ENCODE results near the gene HSP90AA1. TPM values are rescaled to one million over a fixed set of nuclear protein-coding genes. Genes with fewer than 3 reads are reported as not detected.

Gene HSP90AA1
- total RNA-seq, 1 donor from 2014 or later: 691 TPM

GRCh38 chr14:102040153-102040552 is 46.7 kb downstream of the HSP90AA1 start:
- H3K27me3 ChIP-seq (ENCODE audit: control insufficient read depth, insufficient read depth, low read length): no peaks in the 10 kb centered on the region
- peaks cover 2% of the 10 kb centered on the region for H3K36me3 ChIP-seq (ENCODE audit: control insufficient read depth, insufficient read depth, low read length)
- TF ChIP-seq CTCF (IDR thresholded peaks at IDR 0.05; ENCODE audit: insufficient read depth, low read length, poor library complexity, severe bottlenecking): no peak
- no peak for DNase-seq (ENCODE audit: low read depth)
- H3K4me3 ChIP-seq (ENCODE audit: low read depth, low read length): no peak overlapping the region

GRCh38 chr14:102039157-102039556 is 47.7 kb downstream of the HSP90AA1 start:
- Histone ChIP-seq H3K36me3 (ENCODE audit: control insufficient read depth, insufficient read depth, low read length) (no peaks in the 10 kb centered on the region), H3K4me3 (ENCODE audit: low read depth, low read length) (no peak overlapping the region), H3K27me3 (ENCODE audit: control insufficient read depth, insufficient read depth, low read length) (no peaks in the 10 kb centered on the region)
- TF ChIP-seq CTCF (IDR thresholded peaks at IDR 0.05; ENCODE audit: insufficient read depth, low read length, poor library complexity, severe bottlenecking): no peak
- DNase-seq (ENCODE audit: low read depth): no peak

GRCh38 chr14:102037686-102038085 is 49.2 kb downstream of the HSP90AA1 start:
- H3K36me3 ChIP-seq (ENCODE audit: control insufficient read depth, insufficient read depth, low read length): peaks cover 2% of the 10 kb centered on the region
- TF ChIP-seq CTCF (IDR thresholded peaks at IDR 0.05; ENCODE audit: insufficient read depth, low read length, poor library complexity, severe bottlenecking): no peak
- no peak overlapping the region for H3K4me3 ChIP-seq (ENCODE audit: low read depth, low read length)

GRCh38 chr14:102035914-102036313 is 50.9 kb downstream of the HSP90AA1 start:
- Histone ChIP-seq H3K4me3 (ENCODE audit: low read depth, low read length) (no peak overlapping the region), H3K36me3 (ENCODE audit: control insufficient read depth, insufficient read depth, low read length) (peaks cover 6% of the 10 kb centered on the region), H3K27me3 (ENCODE audit: control insufficient read depth, insufficient read depth, low read length) (no peaks in the 10 kb centered on the region)
- no peak for TF ChIP-seq CTCF (IDR thresholded peaks at IDR 0.05; ENCODE audit: insufficient read depth, low read length, poor library complexity, severe bottlenecking)
- no peak for DNase-seq (ENCODE audit: low read depth)

More at GRCh38 chr14:102037686-102038085, 49.2 kb downstream of the HSP90AA1 start:
- DNase-seq (ENCODE audit: low read depth): no peak
- H3K27me3 ChIP-seq (ENCODE audit: control insufficient read depth, insufficient read depth, low read length): no peaks in the 10 kb centered on the region

- peaks cover 6% of the 10 kb centered on the region for H3K36me3 ChIP-seq (ENCODE audit: control insufficient read depth, insufficient read depth, low read length)
- no peak for TF ChIP-seq CTCF (IDR thresholded peaks at IDR 0.05; ENCODE audit: insufficient read depth, low read length, poor library complexity, severe bottlenecking)
- no peaks in the 10 kb centered on the region for H3K27me3 ChIP-seq (ENCODE audit: control insufficient read depth, insufficient read depth, low read length)
- H3K4me3 ChIP-seq (ENCODE audit: low read depth, low read length): no peak overlapping the region
- DNase-seq (ENCODE audit: low read depth): no peak
Observed at GRCh38 chr14:102034301-102034700, 52.5 kb downstream of the HSP90AA1 start.

GRCh38 chr14:102033241-102033640 is 53.6 kb downstream of the HSP90AA1 start:
- no peaks in the 10 kb centered on the region for H3K27me3 ChIP-seq (ENCODE audit: control insufficient read depth, insufficient read depth, low read length)
- peaks cover 7% of the 10 kb centered on the region for H3K36me3 ChIP-seq (ENCODE audit: control insufficient read depth, insufficient read depth, low read length)
- DNase-seq (ENCODE audit: low read depth): no peak
- no peak for TF ChIP-seq CTCF (IDR thresholded peaks at IDR 0.05; ENCODE audit: insufficient read depth, low read length, poor library complexity, severe bottlenecking)
- no peak overlapping the region for H3K4me3 ChIP-seq (ENCODE audit: low read depth, low read length)
